ENCODE results near the gene NUCB1.

The NUCB1 gene

DNA sequence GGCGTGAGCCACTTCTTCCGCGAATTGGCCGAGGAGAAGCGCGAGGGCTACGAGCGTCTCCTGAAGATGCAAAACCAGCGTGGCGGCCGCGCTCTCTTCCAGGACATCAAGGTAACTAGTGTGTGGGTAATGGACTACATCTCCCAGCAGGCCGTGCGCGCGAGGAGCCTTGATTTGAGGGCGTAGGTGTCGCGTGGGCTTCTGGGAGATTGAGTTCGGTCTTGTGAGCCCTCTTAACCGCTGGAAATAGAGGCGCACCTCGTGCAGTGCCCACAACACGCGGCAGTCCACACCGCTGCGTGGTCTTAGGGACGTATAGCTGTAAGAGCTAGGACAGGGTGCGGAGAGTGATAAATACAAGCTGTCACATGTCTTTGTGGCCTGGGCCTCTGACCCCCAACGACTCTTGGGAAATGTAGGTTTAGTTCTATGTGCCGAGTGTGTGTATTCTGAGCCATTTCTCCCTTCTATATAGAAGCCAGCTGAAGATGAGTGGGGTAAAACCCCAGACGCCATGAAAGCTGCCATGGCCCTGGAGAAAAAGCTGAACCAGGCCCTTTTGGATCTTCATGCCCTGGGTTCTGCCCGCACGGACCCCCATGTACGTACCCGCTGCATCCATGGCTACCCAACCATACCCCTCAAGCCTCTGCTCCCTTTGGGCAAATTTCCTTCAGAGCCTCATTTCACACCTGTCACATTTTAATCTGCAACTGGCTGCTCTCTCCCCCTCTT, 65.9 kb downstream of the NUCB1 start:
- peaks cover 16 to 50% of the 10 kb centered on the region in 2 donors for H3K36me3 ChIP-seq (ENCODE audit: control insufficient read depth in 1 of 2, insufficient read depth in 2 of 2, low read length in 2 of 2)
- peak overlapping the region; percentile 87 for H3K27ac ChIP-seq (ENCODE audit: low read length)
- peaks cover 13 to 52% of the 10 kb centered on the region in 2 donors for H3K4me1 ChIP-seq (ENCODE audit: control insufficient read depth in 1 of 2, insufficient read depth in 2 of 2, low read length in 2 of 2)
- H3K27me3 ChIP-seq (ENCODE audit: low read depth, low read length), result no peaks in the 10 kb centered on the region
- no peaks in the 10 kb centered on the region for H3K9me3 ChIP-seq (ENCODE audit: control insufficient read depth in 1 of 2, low read length in 2 of 2)
- H3K4me3 ChIP-seq (ENCODE audit: low read depth in 1 of 2, low read length in 2 of 2), result peak overlapping the region; percentile 95 to 97

DNA sequence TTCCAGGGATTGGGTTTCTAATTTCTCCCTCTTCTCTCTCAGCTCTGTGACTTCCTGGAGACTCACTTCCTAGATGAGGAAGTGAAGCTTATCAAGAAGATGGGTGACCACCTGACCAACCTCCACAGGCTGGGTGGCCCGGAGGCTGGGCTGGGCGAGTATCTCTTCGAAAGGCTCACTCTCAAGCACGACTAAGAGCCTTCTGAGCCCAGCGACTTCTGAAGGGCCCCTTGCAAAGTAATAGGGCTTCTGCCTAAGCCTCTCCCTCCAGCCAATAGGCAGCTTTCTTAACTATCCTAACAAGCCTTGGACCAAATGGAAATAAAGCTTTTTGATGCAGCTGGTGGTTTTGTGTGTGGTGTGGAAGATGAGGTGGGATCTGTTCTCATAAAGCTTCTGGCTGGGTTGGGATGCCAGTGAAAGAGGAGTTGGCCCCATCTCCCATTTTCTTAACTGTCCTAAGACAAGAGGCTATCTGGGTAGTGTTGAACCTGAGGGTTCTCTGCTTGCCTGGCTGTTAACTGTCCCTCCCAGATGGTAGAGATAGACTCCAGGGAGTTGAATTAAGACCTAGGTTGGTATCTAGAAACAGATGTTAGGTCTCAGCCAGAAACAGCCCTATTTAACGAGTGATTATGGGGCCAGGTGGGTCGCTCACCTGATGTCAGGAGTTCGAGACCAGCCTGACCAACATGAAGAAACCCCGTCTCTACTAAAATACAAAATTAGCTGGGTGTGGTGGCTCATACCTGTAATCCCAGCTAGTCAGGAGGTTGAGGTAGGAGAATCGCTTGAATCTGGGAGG, 66.6 kb downstream of the NUCB1 start:
- Histone ChIP-seq H3K27me3 (ENCODE audit: low read depth, low read length) (no peaks in the 10 kb centered on the region), H3K9me3 (ENCODE audit: control insufficient read depth in 1 of 2, low read length in 2 of 2) (no peaks in the 10 kb centered on the region), H3K4me3 (ENCODE audit: low read depth in 1 of 2, low read length in 2 of 2) (peak overlapping the region; percentile 95 to 97), H3K36me3 (ENCODE audit: control insufficient read depth in 1 of 2, insufficient read depth in 2 of 2, low read length in 2 of 2) (peaks cover 16 to 50% of the 10 kb centered on the region in 2 donors), H3K27ac (ENCODE audit: low read length) (peak overlapping the region; percentile 87), H3K4me1 (ENCODE audit: control insufficient read depth in 1 of 2, insufficient read depth in 2 of 2, low read length in 2 of 2) (peaks cover 13 to 55% of the 10 kb centered on the region in 2 donors)

DNA sequence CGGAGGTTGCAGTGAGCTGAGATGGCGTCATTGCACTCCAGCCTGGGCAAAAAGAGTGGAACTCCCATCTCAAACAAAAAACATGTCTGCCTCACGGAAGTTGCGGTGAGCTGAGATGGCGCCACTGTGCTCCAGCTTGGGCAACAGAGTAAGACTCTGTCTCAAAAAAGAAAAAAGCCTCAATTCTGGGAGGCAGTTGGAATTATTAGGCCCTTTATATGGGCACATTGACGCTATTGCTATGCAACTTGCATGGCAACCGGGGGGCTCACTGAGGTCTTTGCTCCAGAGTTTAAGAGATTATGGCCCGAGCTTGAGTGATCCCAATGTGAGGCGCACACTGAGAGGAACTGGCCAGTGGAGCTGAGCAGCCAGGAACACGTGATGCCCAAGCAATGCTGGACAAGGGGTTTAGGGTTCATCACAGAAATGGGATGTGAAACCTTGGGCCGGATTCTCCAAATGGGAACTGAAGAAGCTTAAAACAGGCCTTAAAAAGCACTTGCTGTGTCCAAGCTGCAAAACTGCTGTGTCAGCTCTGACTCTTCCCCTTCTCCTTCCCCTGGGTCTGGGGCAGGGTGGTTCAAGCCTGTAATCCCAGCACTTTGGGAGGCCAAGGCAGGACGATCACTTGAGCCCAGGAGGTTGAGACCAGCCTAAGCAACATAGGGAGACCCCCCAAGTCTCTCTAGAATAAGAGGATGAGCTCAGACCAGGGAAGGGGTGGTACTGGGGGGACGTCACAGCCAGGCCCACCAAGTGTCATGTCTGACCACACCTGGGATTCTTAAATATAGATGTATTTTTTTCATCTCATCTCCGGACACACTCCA, 67.5 kb downstream of the NUCB1 start:
- Histone ChIP-seq H3K27me3 (ENCODE audit: low read depth, low read length) (no peaks in the 10 kb centered on the region), H3K9me3 (ENCODE audit: control insufficient read depth in 1 of 2, low read length in 2 of 2) (no peaks in the 10 kb centered on the region), H3K27ac (ENCODE audit: low read length) (peak overlapping the region; percentile 12), H3K4me1 (ENCODE audit: control insufficient read depth in 1 of 2, insufficient read depth in 2 of 2, low read length in 2 of 2) (peaks cover 13 to 55% of the 10 kb centered on the region in 2 donors), H3K4me3 (ENCODE audit: low read depth in 1 of 2, low read length in 2 of 2) (peak overlapping the region in 1 of 2 donors; percentile 95), H3K36me3 (ENCODE audit: control insufficient read depth in 1 of 2, insufficient read depth in 2 of 2, low read length in 2 of 2) (peaks cover 16 to 50% of the 10 kb centered on the region in 2 donors)

DNA sequence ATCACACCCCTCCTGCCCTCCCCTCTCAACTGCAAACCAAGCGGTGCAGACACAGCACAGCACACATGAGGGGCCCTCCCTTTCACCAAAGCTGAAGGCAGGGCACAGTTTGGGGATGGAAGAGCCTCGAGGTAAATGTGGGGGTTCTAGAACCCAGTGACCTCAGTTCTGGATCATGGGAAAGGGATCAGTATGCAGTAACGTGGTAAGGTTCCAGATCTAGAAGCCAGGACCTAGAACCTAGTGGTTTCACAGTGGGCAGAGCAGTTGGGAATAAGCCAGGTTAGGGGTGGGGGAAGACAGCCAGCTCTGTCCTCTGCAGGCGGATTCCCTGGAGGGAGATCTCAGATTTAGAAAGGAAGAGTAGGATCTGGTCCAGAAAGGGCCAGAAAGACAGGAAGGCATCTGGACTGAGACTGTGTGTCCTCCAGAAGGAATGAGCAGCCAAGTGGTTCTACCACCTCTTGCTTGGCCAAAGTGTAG, 68.1 kb downstream of the NUCB1 start:
- H3K4me3 ChIP-seq (ENCODE audit: low read depth in 1 of 2, low read length in 2 of 2), result no peak overlapping the region
- H3K27ac ChIP-seq (ENCODE audit: low read length), result peak overlapping the region; percentile 12
- peaks cover 19 to 56% of the 10 kb centered on the region in 2 donors for H3K36me3 ChIP-seq (ENCODE audit: control insufficient read depth in 1 of 2, insufficient read depth in 2 of 2, low read length in 2 of 2)
- no peaks in the 10 kb centered on the region for H3K9me3 ChIP-seq (ENCODE audit: control insufficient read depth in 1 of 2, low read length in 2 of 2)
- H3K27me3 ChIP-seq (ENCODE audit: low read depth, low read length), result no peaks in the 10 kb centered on the region
- H3K4me1 ChIP-seq (ENCODE audit: control insufficient read depth in 1 of 2, insufficient read depth in 2 of 2, low read length in 2 of 2), result peaks cover 13 to 52% of the 10 kb centered on the region in 2 donors

DNA sequence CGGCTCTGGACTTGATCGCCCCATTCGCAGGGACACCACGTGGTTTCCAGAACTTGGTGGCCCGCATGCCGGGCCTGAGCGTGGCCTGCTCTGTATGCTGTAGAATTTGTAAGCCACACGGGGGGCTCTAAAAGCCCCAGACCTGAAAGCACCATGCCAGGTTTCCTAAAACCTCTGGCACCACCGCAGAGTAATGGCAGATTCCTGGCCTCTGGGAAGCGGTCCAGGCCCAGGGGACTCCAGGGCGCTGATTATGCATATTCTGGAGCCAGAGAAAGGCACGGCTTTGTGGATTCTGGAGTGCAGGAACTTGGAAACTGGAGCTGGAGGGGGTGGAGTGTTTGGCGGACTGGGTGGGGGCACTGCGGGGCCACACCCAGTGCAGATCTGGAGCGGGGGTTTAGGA, 68.7 kb downstream of the NUCB1 start:
- peaks cover 19 to 53% of the 10 kb centered on the region in 2 donors for H3K36me3 ChIP-seq (ENCODE audit: control insufficient read depth in 1 of 2, insufficient read depth in 2 of 2, low read length in 2 of 2)
- H3K27me3 ChIP-seq (ENCODE audit: low read depth, low read length), result no peaks in the 10 kb centered on the region
- H3K4me1 ChIP-seq (ENCODE audit: control insufficient read depth in 1 of 2, insufficient read depth in 2 of 2, low read length in 2 of 2), result peaks cover 13 to 46% of the 10 kb centered on the region in 2 donors
- H3K9me3 ChIP-seq (ENCODE audit: control insufficient read depth in 1 of 2, low read length in 2 of 2), result no peaks in the 10 kb centered on the region
- H3K27ac ChIP-seq (ENCODE audit: low read length), result no peak overlapping the region
- H3K4me3 ChIP-seq (ENCODE audit: low read depth in 1 of 2, low read length in 2 of 2), result no peak overlapping the region

DNA sequence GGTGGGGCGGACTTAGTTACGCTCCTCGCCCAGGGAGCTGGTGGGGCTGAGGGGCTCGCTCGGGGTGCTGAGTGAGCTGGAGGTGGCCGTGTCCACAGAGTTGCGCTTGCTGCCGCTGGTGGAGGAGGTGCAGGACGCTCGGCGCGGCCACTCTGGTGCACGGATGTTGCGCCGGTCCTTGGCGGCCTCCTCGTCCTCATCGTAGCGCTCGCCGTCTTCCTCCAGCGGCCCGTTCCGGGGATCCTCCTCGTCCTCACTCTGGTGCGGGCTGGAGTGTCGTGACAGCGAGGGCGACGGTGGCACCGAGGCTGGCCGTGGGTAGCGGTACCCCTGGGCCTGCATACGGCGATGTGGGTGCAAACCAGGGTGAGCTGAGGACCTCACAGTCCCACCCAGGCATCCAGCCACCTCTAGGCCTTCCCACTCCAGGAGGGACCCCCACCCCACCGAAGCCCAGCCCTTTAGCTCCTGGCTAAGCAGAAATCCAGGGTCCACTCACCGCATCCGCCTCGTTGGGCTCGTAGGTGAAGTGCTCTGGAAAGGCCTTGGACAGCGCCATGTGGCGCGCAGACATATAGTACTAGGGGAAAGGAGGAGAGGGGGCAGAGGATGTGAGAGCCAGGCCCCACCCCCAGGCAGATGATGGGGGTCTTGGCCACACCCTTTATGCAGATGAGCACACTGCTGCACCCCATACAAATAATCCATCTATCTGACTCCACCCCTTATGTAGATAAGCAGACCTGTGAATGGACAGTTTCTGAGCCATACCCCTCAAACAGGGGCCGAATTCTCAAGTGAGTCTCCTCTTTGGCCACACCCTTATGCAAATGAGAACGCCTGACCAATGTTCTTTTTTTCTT, 69.4 kb downstream of the NUCB1 start:
- H3K9me3 ChIP-seq (ENCODE audit: control insufficient read depth in 1 of 2, low read length in 2 of 2), result no peaks in the 10 kb centered on the region
- no peak overlapping the region for H3K27ac ChIP-seq (ENCODE audit: low read length)
- H3K36me3 ChIP-seq (ENCODE audit: control insufficient read depth in 1 of 2, insufficient read depth in 2 of 2, low read length in 2 of 2), result peaks cover 19 to 53% of the 10 kb centered on the region in 2 donors
- no peaks in the 10 kb centered on the region for H3K27me3 ChIP-seq (ENCODE audit: low read depth, low read length)
- H3K4me3 ChIP-seq (ENCODE audit: low read depth in 1 of 2, low read length in 2 of 2), result no peak overlapping the region
- H3K4me1 ChIP-seq (ENCODE audit: control insufficient read depth in 1 of 2, insufficient read depth in 2 of 2, low read length in 2 of 2), result peaks cover 6 to 39% of the 10 kb centered on the region in 2 donors

DNA sequence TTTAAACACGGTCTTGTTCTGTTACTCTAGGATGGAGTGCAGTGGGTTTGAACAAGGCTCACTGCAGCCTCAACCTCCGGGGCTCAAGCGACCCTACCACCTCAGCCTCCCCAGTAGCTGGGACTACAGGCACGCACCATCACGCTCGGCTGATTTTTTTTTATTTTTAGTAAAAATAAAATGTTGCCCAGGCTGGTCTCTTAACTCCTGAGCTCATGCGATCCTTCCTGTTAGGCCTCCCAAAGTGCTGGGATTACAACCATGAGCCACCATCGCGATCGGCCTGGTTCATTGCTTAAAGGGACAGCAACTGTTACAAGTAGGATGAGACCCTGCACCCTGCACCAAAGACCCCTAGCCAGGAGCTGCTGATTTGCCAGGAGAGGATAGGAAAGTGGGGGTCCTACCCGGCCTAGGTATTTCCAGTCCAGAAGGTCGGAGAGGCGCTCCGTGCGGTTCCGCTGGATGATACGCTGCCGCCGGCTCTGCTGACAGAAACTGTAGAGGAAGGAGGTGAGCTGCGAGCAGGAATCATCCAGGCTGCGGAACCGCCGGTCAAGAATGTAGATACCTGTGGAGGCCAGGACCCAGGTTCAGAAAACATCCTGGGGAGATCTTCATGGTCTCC, 70.1 kb downstream of the NUCB1 start:
- no peak overlapping the region for H3K27ac ChIP-seq (ENCODE audit: low read length)
- peaks cover 4 to 37% of the 10 kb centered on the region in 2 donors for H3K4me1 ChIP-seq (ENCODE audit: control insufficient read depth in 1 of 2, insufficient read depth in 2 of 2, low read length in 2 of 2)
- H3K9me3 ChIP-seq (ENCODE audit: control insufficient read depth in 1 of 2, low read length in 2 of 2), result no peaks in the 10 kb centered on the region

DNA sequence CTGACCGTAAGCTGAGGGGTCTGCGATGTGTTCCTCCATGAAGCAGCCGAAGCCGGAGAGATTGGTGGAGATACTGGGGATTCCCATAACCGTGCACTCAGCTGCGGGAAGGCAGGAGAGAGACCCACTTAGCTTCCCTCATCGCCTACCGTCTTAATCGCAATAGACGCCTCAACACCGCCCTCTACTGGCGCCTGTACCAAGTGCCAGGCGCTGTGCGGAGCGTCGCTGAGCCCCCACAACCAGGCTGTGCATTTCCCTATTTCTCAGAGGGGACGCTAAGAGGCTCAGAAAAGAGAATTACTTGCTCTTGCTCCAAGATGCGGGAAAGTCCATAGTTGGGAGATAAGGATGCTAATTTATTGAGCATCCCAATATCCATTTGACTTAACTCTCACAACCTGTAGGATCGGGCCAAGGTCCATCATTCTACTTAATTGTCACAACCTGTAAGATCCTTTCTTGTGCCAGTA, 70.8 kb downstream of the NUCB1 start:
- H3K4me1 ChIP-seq (ENCODE audit: control insufficient read depth in 1 of 2, insufficient read depth in 2 of 2, low read length in 2 of 2), result peaks cover 4 to 37% of the 10 kb centered on the region in 2 donors
- H3K9me3 ChIP-seq (ENCODE audit: control insufficient read depth in 1 of 2, low read length in 2 of 2), result no peaks in the 10 kb centered on the region
- H3K36me3 ChIP-seq (ENCODE audit: control insufficient read depth in 1 of 2, insufficient read depth in 2 of 2, low read length in 2 of 2), result peaks cover 19 to 53% of the 10 kb centered on the region in 2 donors
- H3K27ac ChIP-seq (ENCODE audit: low read length), result no peak overlapping the region
- H3K27me3 ChIP-seq (ENCODE audit: low read depth, low read length), result no peaks in the 10 kb centered on the region
- H3K4me3 ChIP-seq (ENCODE audit: low read depth in 1 of 2, low read length in 2 of 2), result no peak overlapping the region

More for the DNA sequence above, 70.1 kb downstream of the NUCB1 start:
- no peak overlapping the region for H3K4me3 ChIP-seq (ENCODE audit: low read depth in 1 of 2, low read length in 2 of 2)
- H3K36me3 ChIP-seq (ENCODE audit: control insufficient read depth in 1 of 2, insufficient read depth in 2 of 2, low read length in 2 of 2), result peaks cover 19 to 54% of the 10 kb centered on the region in 2 donors
- no peaks in the 10 kb centered on the region for H3K27me3 ChIP-seq (ENCODE audit: low read depth, low read length)
